Measurements from ENCODE around the gene CDC14A.

CDC14A gene

DNA sequence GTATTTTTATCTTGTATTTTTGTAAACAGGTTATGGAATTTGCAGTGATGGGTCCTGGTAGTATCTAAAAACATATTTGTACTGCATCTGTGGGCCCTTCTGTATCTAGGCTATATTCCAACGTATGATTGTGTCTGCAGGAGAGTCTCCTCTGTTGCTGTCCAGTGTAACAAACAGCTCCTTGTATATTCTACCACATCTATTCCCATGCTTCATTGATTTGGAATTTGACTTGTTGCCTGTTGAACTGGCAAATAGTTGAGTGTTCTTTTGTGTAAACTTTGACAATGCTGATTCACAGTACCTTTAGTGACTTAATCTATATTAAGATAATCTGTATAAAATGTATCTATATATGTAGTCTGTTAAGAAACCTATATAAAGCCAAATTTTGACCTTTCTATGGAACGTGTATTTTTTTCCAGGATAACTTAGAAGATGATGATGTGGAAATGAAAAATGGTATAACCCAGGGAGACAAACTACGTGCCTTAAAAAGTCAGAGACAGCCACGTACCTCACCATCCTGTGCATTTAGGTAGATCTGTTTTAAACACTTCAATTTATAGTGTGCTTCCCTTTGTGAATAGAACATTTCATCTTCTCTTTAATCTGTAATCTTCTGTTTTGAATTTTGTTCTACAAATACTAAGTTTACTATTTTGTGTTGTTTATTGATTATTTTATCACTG lies 142.2 kb downstream of the CDC14A start:
- DNase-seq (ENCODE audit: low read depth), result no peak
- H3K4me3 ChIP-seq (replicated peaks; ENCODE audit: low read depth, low read length), result no peak overlapping the region
- TF ChIP-seq, protein P1, sequence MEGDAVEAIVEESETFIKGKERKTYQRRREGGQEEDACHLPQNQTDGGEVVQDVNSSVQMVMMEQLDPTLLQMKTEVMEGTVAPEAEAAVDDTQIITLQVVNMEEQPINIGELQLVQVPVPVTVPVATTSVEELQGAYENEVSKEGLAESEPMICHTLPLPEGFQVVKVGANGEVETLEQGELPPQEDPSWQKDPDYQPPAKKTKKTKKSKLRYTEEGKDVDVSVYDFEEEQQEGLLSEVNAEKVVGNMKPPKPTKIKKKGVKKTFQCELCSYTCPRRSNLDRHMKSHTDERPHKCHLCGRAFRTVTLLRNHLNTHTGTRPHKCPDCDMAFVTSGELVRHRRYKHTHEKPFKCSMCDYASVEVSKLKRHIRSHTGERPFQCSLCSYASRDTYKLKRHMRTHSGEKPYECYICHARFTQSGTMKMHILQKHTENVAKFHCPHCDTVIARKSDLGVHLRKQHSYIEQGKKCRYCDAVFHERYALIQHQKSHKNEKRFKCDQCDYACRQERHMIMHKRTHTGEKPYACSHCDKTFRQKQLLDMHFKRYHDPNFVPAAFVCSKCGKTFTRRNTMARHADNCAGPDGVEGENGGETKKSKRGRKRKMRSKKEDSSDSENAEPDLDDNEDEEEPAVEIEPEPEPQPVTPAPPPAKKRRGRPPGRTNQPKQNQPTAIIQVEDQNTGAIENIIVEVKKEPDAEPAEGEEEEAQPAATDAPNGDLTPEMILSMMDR (IDR thresholded peaks at IDR 0.05; ENCODE audit: low read length, missing control alignments), result no peak

- no peak for DNase-seq (ENCODE audit: low read depth)
- TF ChIP-seq, protein P1 (IDR thresholded peaks at IDR 0.05; ENCODE audit: low read length, missing control alignments), result no peak
- H3K4me3 ChIP-seq (replicated peaks; ENCODE audit: low read depth, low read length), result no peak overlapping the region
These were observed 144.6 kb downstream of the CDC14A start for GRCh38 chr1:100496896-100497295.

DNA sequence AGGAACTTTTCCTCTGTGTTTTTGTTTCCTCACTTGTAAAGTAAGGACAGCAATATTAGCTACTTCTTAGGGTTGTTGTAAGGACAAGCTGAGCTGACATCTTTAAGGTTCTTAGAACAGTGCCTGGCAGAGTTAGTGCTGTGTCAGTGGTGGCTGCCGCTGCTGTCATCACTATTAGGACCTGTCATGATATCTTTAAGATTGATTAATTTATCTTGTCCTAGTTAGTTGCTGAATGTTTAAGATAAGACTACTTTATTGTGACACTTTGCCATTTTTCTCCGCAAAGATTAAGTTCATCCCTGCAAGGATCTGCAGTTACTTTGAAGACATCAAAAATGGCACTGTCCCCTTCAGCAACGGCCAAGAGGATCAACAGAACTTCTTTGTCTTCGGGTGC lies 145.5 kb downstream of the CDC14A start:
- H3K4me3 ChIP-seq (replicated peaks; ENCODE audit: low read depth, low read length), result no peak overlapping the region
- DNase-seq (ENCODE audit: low read depth), result no peak
- TF ChIP-seq, protein P1 (IDR thresholded peaks at IDR 0.05; ENCODE audit: low read length, missing control alignments), result no peak

GRCh38 chr1:100499194-100499811 lies 147.0 kb downstream of the CDC14A start:
- TF ChIP-seq, protein P1 (IDR thresholded peaks at IDR 0.05; ENCODE audit: low read length, missing control alignments), result no peak
- DNase-seq (ENCODE audit: low read depth), result peak; percentile 16
- no peak overlapping the region for H3K4me3 ChIP-seq (replicated peaks; ENCODE audit: low read depth, low read length)

GRCh38 chr1:100502052-100502792 lies 149.9 kb downstream of the CDC14A start:
- peak; percentile 52 for DNase-seq (ENCODE audit: low read depth)
- TF ChIP-seq, protein P1 (IDR thresholded peaks at IDR 0.05; ENCODE audit: low read length, missing control alignments), result no peak
- no peak overlapping the region for H3K4me3 ChIP-seq (replicated peaks; ENCODE audit: low read depth, low read length)

- no peak overlapping the region for H3K4me3 ChIP-seq (replicated peaks; ENCODE audit: low read depth, low read length)
- peak; percentile 36 for DNase-seq (ENCODE audit: low read depth)
- TF ChIP-seq, protein P1 (IDR thresholded peaks at IDR 0.05; ENCODE audit: low read length, missing control alignments), result no peak
These were observed 153.9 kb downstream of the CDC14A start for GRCh38 chr1:100506217-100506616.
